Gastroesophageal sphincter (tissue), 3 donors: ENCODE results near the gene HDAC4.

Experiments
- CTCF ChIP-seq, 4 experiments: fragments of 200-600 bp in 2 of 4; fragments of 450-650 bp in 2 of 4; sonication (generic) in 1 of 4; IDR thresholded peaks; one replicate each; pipeline ENCODE4 v1.5.1; 2017 to 2019; ENCODE audit warnings: antibody characterized with exemption in 4 of 4, mild to moderate bottlenecking in 2 of 4, moderate library complexity in 2 of 4
- EP300 ChIP-seq: sonication (generic); formaldehyde crosslinking; IDR thresholded peaks from one replicate; pipeline ENCODE4 v1.6.1; 2017; ENCODE audit warnings: antibody characterized with exemption, mild to moderate bottlenecking
- POLR2A ChIP-seq, 2 donors: fragments of 450-650 bp; IDR thresholded peaks; one replicate each; pipeline ENCODE4 v1.6.1; 2017; ENCODE audit warnings: antibody characterized with exemption in 2 of 2, mild to moderate bottlenecking in 2 of 2, moderate library complexity in 1 of 2
- POLR2AphosphoS5 ChIP-seq: sonication (generic); formaldehyde crosslinking; IDR thresholded peaks from one replicate; pipeline ENCODE4 v1.6.1; 2017; ENCODE audit warnings: antibody characterized with exemption

GRCh38 chr2:239157771-239158170 lies 243.0 kb downstream of the HDAC4 start:
- no peak for TF ChIP-seq EP300
- no peak for TF ChIP-seq POLR2A (IDR thresholded peaks at IDR 0.05)
- TF ChIP-seq CTCF (IDR thresholded peaks at IDR 0.05) = no peak
- no peak for TF ChIP-seq POLR2AphosphoS5
